ENCODE measurements around the gene BRME1. TPM values are rescaled to one million over a fixed set of nuclear protein-coding genes. Genes with fewer than 3 reads are reported as not detected.

Gene BRME1
- total RNA-seq, 1 experiment from 2014 or later: 1.7 TPM

DNA sequence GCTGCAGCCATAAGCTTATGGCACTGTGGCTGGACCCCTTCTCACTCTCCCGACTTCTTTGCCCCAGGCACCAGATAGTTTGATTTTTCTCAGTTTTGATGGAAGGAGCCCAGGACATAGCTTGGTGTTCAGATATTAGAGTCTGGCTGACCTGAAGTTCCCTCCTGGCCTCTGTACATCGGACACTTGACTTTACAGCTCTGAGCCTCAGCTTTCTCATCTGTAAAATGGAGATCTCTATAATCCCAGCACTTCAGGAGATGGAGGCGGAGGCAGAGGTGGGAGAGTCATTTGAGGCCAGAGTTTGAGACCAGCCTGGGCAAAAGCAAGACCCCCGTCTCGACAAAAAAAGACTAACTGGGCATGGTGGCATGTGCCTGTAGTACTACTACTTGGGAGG is 993 bp upstream of the BRME1 start (continued):
- TF ChIP-seq SRF (IDR thresholded peaks at IDR 0.05; ENCODE audit: low read depth) (no peak), TCF7L2 (IDR thresholded peaks at IDR 0.05; ENCODE audit: borderline replicate concordance, extremely low read depth, insufficient read depth, insufficient read length) (no peak), POLR2AphosphoS5 (IDR thresholded peaks at IDR 0.05; ENCODE audit: low read depth, low read length) (no peak)
- TF ChIP-seq, protein P1, sequence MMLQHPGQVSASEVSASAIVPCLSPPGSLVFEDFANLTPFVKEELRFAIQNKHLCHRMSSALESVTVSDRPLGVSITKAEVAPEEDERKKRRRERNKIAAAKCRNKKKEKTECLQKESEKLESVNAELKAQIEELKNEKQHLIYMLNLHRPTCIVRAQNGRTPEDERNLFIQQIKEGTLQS (IDR thresholded peaks at IDR 0.05): no peak

DNA sequence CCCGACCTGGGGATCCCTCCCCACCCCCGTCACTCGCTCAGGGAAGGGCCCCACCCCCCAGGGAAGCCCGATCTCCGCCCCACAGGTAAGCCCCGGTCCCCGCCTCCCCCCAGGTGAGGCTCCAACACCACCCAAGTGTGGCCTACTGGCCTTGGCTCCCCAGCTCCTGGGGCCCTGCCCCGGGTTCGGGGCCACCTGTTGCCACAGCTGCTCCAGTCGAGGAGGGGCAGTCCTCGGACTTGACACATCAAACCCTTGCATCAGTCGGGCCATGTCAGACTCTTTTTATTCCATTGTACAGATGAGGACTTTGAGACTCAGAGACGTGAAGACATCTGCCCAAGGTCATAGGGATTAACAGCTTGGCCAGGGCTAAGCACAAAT is 596 bp upstream of the BRME1 start:
- H2AFZ ChIP-seq (ENCODE audit: low read depth, low read length, poor library complexity, severe bottlenecking): no peak overlapping the region
- CTCF ChIA-PET: no interaction called here
- intact Hi-C loops (cut with micrococcal nuclease): loop anchor here (1.0 kb wide), 1 partner anchor 167 kb away; no protein-coding TSS in a partner anchor

GRCh38 chr19:13902993-13903555 is 2.8 kb downstream of the BRME1 start:
- TF ChIP-seq FOSL1 (IDR thresholded peaks at IDR 0.05; ENCODE audit: low read depth): no peak
- TF ChIP-seq, protein P2, sequence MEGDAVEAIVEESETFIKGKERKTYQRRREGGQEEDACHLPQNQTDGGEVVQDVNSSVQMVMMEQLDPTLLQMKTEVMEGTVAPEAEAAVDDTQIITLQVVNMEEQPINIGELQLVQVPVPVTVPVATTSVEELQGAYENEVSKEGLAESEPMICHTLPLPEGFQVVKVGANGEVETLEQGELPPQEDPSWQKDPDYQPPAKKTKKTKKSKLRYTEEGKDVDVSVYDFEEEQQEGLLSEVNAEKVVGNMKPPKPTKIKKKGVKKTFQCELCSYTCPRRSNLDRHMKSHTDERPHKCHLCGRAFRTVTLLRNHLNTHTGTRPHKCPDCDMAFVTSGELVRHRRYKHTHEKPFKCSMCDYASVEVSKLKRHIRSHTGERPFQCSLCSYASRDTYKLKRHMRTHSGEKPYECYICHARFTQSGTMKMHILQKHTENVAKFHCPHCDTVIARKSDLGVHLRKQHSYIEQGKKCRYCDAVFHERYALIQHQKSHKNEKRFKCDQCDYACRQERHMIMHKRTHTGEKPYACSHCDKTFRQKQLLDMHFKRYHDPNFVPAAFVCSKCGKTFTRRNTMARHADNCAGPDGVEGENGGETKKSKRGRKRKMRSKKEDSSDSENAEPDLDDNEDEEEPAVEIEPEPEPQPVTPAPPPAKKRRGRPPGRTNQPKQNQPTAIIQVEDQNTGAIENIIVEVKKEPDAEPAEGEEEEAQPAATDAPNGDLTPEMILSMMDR (IDR thresholded peaks at IDR 0.05 in 2 of 3, conservative IDR thresholded peaks at IDR 0.05 in 1 of 3; ENCODE audit: borderline replicate concordance in 1 of 3, insufficient read depth in 1 of 3, low read depth in 2 of 3, low read length in 2 of 3): peak; percentile 33 to 68 (median 59); a peak in 5 of 6 replicates
- Histone ChIP-seq H3K4me1 (ENCODE audit: control insufficient read depth in 1 of 2, insufficient read depth in 2 of 2, low read length in 2 of 2) (peaks cover 9 to 16% of the 10 kb centered on the region in 2 experiments; a peak in 3 of 4 replicates), H3K9me3 (ENCODE audit: control insufficient read depth in 1 of 2, insufficient read depth in 1 of 2, low read depth in 1 of 2, low read length in 2 of 2) (no peaks in the 10 kb centered on the region), H3K36me3 (ENCODE audit: control insufficient read depth in 1 of 2, insufficient read depth in 2 of 2, low read length in 2 of 2) (no peaks in the 10 kb centered on the region), H3K27ac (ENCODE audit: low read depth, low read length) (no peak overlapping the region), H2AFZ (ENCODE audit: low read depth, low read length, poor library complexity, severe bottlenecking) (peak overlapping the region; percentile 0), H3K79me2 (ENCODE audit: insufficient read depth, low read length) (peaks cover 5% of the 10 kb centered on the region), H3K9me2 (ENCODE audit: insufficient read depth) (no peaks in the 10 kb centered on the region), H3K4me3 (replicated peaks in 1 of 2; ENCODE audit: low read depth in 1 of 2, low read length in 2 of 2) (no peak overlapping the region), H3K4me2 (ENCODE audit: low read length) (no peak overlapping the region), H3K9ac (ENCODE audit: low read length) (no peak overlapping the region), H4K20me1 (ENCODE audit: insufficient read depth) (no peaks in the 10 kb centered on the region), H3K27me3 (ENCODE audit: insufficient read depth, low read length) (no peaks in the 10 kb centered on the region)
- RAD21 ChIA-PET (ENCODE audit: low non-redundant PET in 1 of 2, low total read pairs in 2 of 2, uncharacterized antibody in 2 of 2, unreplicated experiment in 2 of 2): no interaction called here
- DNase-seq (ENCODE audit: low read depth, low spot score) (no peak), ATAC-seq (peak; percentile 37)
- intact Hi-C loops (cut with micrococcal nuclease): no loop called here
- POLR2A ChIA-PET: no interaction called here
- CTCF ChIA-PET: no interaction called here
- no TSS peak for BruUV-seq (replicated peaks)

More for the DNA sequence above, 596 bp upstream of the BRME1 start:
- ChIA-PET RAD21 (ENCODE audit: low non-redundant PET in 1 of 2, low total read pairs in 2 of 2, uncharacterized antibody in 2 of 2, unreplicated experiment in 2 of 2) (interaction anchor here in 1 of 2 experiments (1.2 kb wide), 1 partner anchor 11 kb away, joined by 3 read pairs; no protein-coding TSS in a partner anchor), POLR2A (interaction anchor here (1.0 kb wide), 1 partner anchor 10 kb away, joined by 3 read pairs; no protein-coding TSS in a partner anchor)
- Histone ChIP-seq H3K27me3 (ENCODE audit: insufficient read depth, low read length) (no peaks in the 10 kb centered on the region), H3K4me1 (ENCODE audit: control insufficient read depth in 1 of 2, insufficient read depth in 2 of 2, low read length in 2 of 2) (peaks cover 9 to 16% of the 10 kb centered on the region in 2 experiments; a peak in 3 of 4 replicates), H3K9me3 (ENCODE audit: control insufficient read depth in 1 of 2, insufficient read depth in 1 of 2, low read depth in 1 of 2, low read length in 2 of 2) (no peaks in the 10 kb centered on the region), H3K9me2 (ENCODE audit: insufficient read depth) (no peaks in the 10 kb centered on the region), H3K4me2 (ENCODE audit: low read length) (peak overlapping the region; percentile 93), H3K9ac (ENCODE audit: low read length) (peak overlapping the region; percentile 77), H3K79me2 (ENCODE audit: insufficient read depth, low read length) (peaks cover 5% of the 10 kb centered on the region), H3K4me3 (replicated peaks in 1 of 2; ENCODE audit: low read depth in 1 of 2, low read length in 2 of 2) (peak overlapping the region; percentile 69 to 80), H3K27ac (ENCODE audit: low read depth, low read length) (peak overlapping the region; percentile 87; the same call in 1 of the 2 replicates), H4K20me1 (ENCODE audit: insufficient read depth) (no peaks in the 10 kb centered on the region), H3K36me3 (ENCODE audit: control insufficient read depth in 1 of 2, insufficient read depth in 2 of 2, low read length in 2 of 2) (0 out of 4 replicates have a peak, but pooled peaks cover 0 to 3% of the 10 kb centered on the region in 2 experiments)
- ATAC-seq: peak; percentile 74
- BruUV-seq (replicated peaks): no TSS peak
- TF ChIP-seq SP1 (IDR thresholded peaks at IDR 0.05; ENCODE audit: low read depth) (no peak), ZFX (IDR thresholded peaks at IDR 0.05) (peak; percentile 51; the same call in 1 of the 2 replicates)
- no peak for DNase-seq (ENCODE audit: low read depth, low spot score)
